GM18519 (cell line): ENCODE data around the gene APOC4.

ENCODE experiments used
- ATAC-seq: cut with Tn5 transposase; IDR thresholded peaks from one replicate; pipeline ENCODE4 v1.9.1; 2021; ENCODE audit warnings: mild to moderate bottlenecking, moderate library complexity; ENCODE audit not compliant: unreplicated experiment, low FRiP score

The APOC4 gene

GRCh38 chr19:44992336-44993163 lies 50.5 kb downstream of the APOC4 start:
- ATAC-seq, result no peak

- ATAC-seq, result no peak
These were observed 51.5 kb downstream of the APOC4 start for GRCh38 chr19:44993526-44993925.

GRCh38 chr19:44993926-44994537 lies 52.0 kb downstream of the APOC4 start:
- ATAC-seq, result no peak
